Thymus (tissue), 11 donors: ENCODE measurements around the gene STT3B. TPM values are rescaled to one million over a fixed set of nuclear protein-coding genes. Genes with fewer than 3 reads are reported as not detected.

Experiments used
- DNase-seq, 9 donors: peaks; one replicate each; pipeline ENCODE4 v3.0.0-alpha.2; 2013; ENCODE audit warnings: low spot score in 9 of 9, low read depth in 6 of 9, missing footprints in 1 of 9
- H3K27ac ChIP-seq, 2 donors: one replicate each; pipeline ENCODE4 v1.5.1; 2013; ENCODE audit warnings: control low read depth in 1 of 2, low read depth in 1 of 2, low read length in 1 of 2, mild to moderate bottlenecking in 1 of 2, moderate library complexity in 1 of 2
- H3K27me3 ChIP-seq, 2 donors: one replicate each; pipeline ENCODE4 v1.5.1; 2013; ENCODE audit warnings: low read length in 1 of 2; ENCODE audit not compliant: control insufficient read depth in 2 of 2, insufficient read depth in 1 of 2
- H3K36me3 ChIP-seq, 2 donors: one replicate each; pipeline ENCODE4 v1.5.1; 2013; ENCODE audit warnings: low read length in 1 of 2, mild to moderate bottlenecking in 1 of 2, moderate library complexity in 1 of 2; ENCODE audit not compliant: control insufficient read depth in 2 of 2, insufficient read depth in 2 of 2
- H3K4me1 ChIP-seq, 2 donors: one replicate each; pipeline ENCODE4 v1.5.1; 2013; ENCODE audit warnings: low read length in 2 of 2; ENCODE audit not compliant: control insufficient read depth in 2 of 2, insufficient read depth in 2 of 2
- H3K4me3 ChIP-seq, 2 donors: one replicate each; pipeline ENCODE4 v1.5.1; 2013; ENCODE audit warnings: low read length in 2 of 2, control low read depth in 1 of 2, mild to moderate bottlenecking in 1 of 2
- H3K9me3 ChIP-seq, 2 donors: one replicate each; pipeline ENCODE4 v1.5.1; 2013; ENCODE audit warnings: low read length in 1 of 2, mild to moderate bottlenecking in 1 of 2; ENCODE audit not compliant: control insufficient read depth in 2 of 2, insufficient read depth in 1 of 2
- WGBS: extraction: QIAGEN DNeasy Blood & Tissue Kit; methylation state at CpG from one replicate; pipeline ENCODE4 v1.1.7; 2013; 5-methylcytosine and 5-hydroxymethylcytosine counted together
- polyA plus RNA-seq: library from polyadenylated mRNA; stranded (reverse); fragments of 200-250 nt; gene quantifications from one replicate; pipeline ENCODE4 v1.2.3, GENCODE V29; 2013
- total RNA-seq: library from RNA; stranded (reverse); fragments of 120-200 nt; gene quantifications from one replicate; pipeline ENCODE4 v1.2.4, GENCODE V29; 2013
- donor health status: healthy.

Gene STT3B
- total and polyA plus RNA-seq, 2 donors, result 84.8 to 102 TPM

GRCh38 chr3:31670722-31671121 is 138.0 kb downstream of the STT3B start:
- Histone ChIP-seq H3K27me3 (no peaks in the 10 kb centered on the region), H3K9me3 (no peaks in the 10 kb centered on the region), H3K27ac (no peak overlapping the region), H3K4me1 (no peaks in the 10 kb centered on the region), H3K4me3 (no peak overlapping the region), H3K36me3 (no peaks in the 10 kb centered on the region)
- DNase-seq, result no peak
- WGBS, result 92% methylated on average over 9 of the region's 9 CpGs

DNA sequence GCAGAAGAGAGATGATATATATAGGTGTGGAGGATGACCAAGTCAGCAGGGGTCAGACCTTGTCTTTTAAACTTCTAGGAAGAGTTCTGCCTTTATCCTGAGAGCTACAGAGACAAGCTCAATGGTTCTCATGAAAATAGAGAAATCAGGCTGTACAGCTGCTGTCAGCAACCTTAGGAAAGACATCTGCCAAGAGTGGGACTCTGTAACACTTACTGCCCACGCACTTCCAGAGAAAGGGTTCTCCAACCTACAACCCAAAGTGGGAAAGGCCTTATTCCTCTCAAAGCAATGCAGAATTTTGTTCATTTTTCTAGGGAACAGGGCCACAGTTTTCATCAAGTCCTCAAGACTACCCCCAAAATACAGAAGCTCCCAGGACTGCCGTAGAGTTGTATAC is 138.7 kb downstream of the STT3B start:
- no peak overlapping the region for H3K4me3 ChIP-seq
- no peaks in the 10 kb centered on the region for H3K36me3 ChIP-seq
- H3K27me3 ChIP-seq, result no peaks in the 10 kb centered on the region
- no peaks in the 10 kb centered on the region for H3K4me1 ChIP-seq
- DNase-seq, result no peak
- over 99% methylated on average over 2 of the region's 2 CpGs for WGBS
- no peak overlapping the region for H3K27ac ChIP-seq
- H3K9me3 ChIP-seq, result no peaks in the 10 kb centered on the region

DNA sequence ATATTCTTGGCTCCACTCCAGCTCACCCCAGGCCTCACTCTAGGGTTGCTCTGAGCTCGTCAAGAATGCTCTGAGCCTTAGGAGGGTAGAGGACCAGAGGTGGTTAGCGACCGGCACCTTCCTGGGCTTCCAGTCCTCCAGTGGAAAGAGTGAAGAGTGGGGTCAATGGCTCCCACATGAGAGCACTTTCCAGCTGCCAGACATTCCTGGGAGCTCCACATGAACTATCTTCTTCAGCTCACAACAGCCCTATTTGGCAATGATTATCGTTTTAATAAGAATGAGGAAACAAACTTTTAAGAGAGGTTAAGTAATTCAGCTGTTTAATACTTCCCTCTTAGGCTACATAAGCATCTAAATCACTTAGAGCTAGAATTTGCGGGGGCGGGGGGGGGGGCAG is 139.3 kb downstream of the STT3B start:
- Histone ChIP-seq H3K27me3 (no peaks in the 10 kb centered on the region), H3K4me3 (no peak overlapping the region), H3K9me3 (no peaks in the 10 kb centered on the region), H3K27ac (no peak overlapping the region), H3K4me1 (no peaks in the 10 kb centered on the region), H3K36me3 (no peaks in the 10 kb centered on the region)
- no peak for DNase-seq
- WGBS, result 73% methylated on average over 6 of the region's 6 CpGs

GRCh38 chr3:31673950-31674349 is 141.2 kb downstream of the STT3B start:
- no peaks in the 10 kb centered on the region for H3K27me3 ChIP-seq
- 98% methylated on average over 1 of the region's 1 CpG for WGBS
- DNase-seq, result no peak
- H3K4me1 ChIP-seq, result peaks cover 0 to under 1% of the 10 kb centered on the region in 2 donors
- H3K36me3 ChIP-seq, result no peaks in the 10 kb centered on the region
- no peaks in the 10 kb centered on the region for H3K9me3 ChIP-seq
- no peak overlapping the region for H3K27ac ChIP-seq
- no peak overlapping the region for H3K4me3 ChIP-seq

- no peak for DNase-seq
- 91% methylated on average over 8 of the region's 8 CpGs for WGBS
- no peaks in the 10 kb centered on the region for H3K36me3 ChIP-seq
- no peak overlapping the region for H3K27ac ChIP-seq
- peaks cover 0 to 2% of the 10 kb centered on the region in 2 donors for H3K4me1 ChIP-seq
- H3K9me3 ChIP-seq, result no peaks in the 10 kb centered on the region
- no peak overlapping the region for H3K4me3 ChIP-seq
- H3K27me3 ChIP-seq, result no peaks in the 10 kb centered on the region
These were observed 143.8 kb downstream of the STT3B start for GRCh38 chr3:31676556-31676955.

- 97% methylated on average over 10 of the region's 10 CpGs for WGBS
- Histone ChIP-seq H3K36me3 (no peaks in the 10 kb centered on the region), H3K9me3 (no peaks in the 10 kb centered on the region), H3K4me1 (peaks cover 0 to 2% of the 10 kb centered on the region in 2 donors), H3K27me3 (no peaks in the 10 kb centered on the region), H3K4me3 (no peak overlapping the region), H3K27ac (no peak overlapping the region)
- no peak for DNase-seq
These were observed 147.5 kb downstream of the STT3B start for GRCh38 chr3:31680072-31680870.
